Fibroblast of lung (primary cell): ENCODE results near the gene APP. TPM values are rescaled to one million over a fixed set of nuclear protein-coding genes. Genes with fewer than 3 reads are reported as not detected.

Experiments used
- DNase-seq, 2 donors: peaks; one replicate each; pipeline versions ENCODE4 v3.0.0 to v3.0.0-alpha.2; 2010; ENCODE audit warnings: low read depth in 2 of 2
- H2AFZ ChIP-seq: 2 replicates; pipeline ENCODE4 v1.5.1; 2012; ENCODE audit warnings: low read length, control low read depth, inconsistent platforms
- H3K27ac ChIP-seq: 2 replicates; pipeline ENCODE4 v1.5.1; 2011; ENCODE audit warnings: low read length, control low read depth; ENCODE audit not compliant: insufficient read depth
- H3K27me3 ChIP-seq: 2 replicates; pipeline ENCODE4 v1.5.1; 2011; ENCODE audit warnings: mild to moderate bottlenecking, low read length; ENCODE audit not compliant: control insufficient read depth, insufficient read depth
- H3K36me3 ChIP-seq: 2 replicates; pipeline ENCODE4 v1.5.1; 2011; ENCODE audit warnings: low read length; ENCODE audit not compliant: control insufficient read depth, insufficient read depth
- H3K4me1 ChIP-seq: 2 replicates; pipeline ENCODE4 v1.5.1; 2011; ENCODE audit warnings: low read length; ENCODE audit not compliant: control insufficient read depth, insufficient read depth; ENCODE audit errors: extremely low read depth
- H3K4me2 ChIP-seq: 2 replicates; pipeline ENCODE4 v1.5.1; 2011; ENCODE audit warnings: low read length, control low read depth; ENCODE audit not compliant: insufficient read depth; ENCODE audit errors: extremely low read depth
- H3K4me3 ChIP-seq, 4 experiments: fragments of 200-600 bp in 1 of 4; sonication (generic) in 1 of 4; replicated peaks in 1 of 4; 2 replicates each; pipeline ENCODE4 v1.5.1; 2011 to 2016; ENCODE audit warnings: low read length in 4 of 4, low read depth in 3 of 4, mild to moderate bottlenecking in 3 of 4, control low read depth in 2 of 4, inconsistent platforms in 1 of 4, mixed read lengths in 1 of 4; ENCODE audit not compliant: insufficient read depth in 1 of 4; ENCODE audit errors: control extremely low read depth in 1 of 4
- H3K79me2 ChIP-seq: 2 replicates; pipeline ENCODE4 v1.5.1; 2012; ENCODE audit warnings: mild to moderate bottlenecking, low read length, inconsistent platforms; ENCODE audit not compliant: control insufficient read depth, insufficient read depth
- H3K9ac ChIP-seq: 2 replicates; pipeline ENCODE4 v1.5.1; 2011; ENCODE audit warnings: mild to moderate bottlenecking, low read length, control low read depth; ENCODE audit not compliant: insufficient read depth
- H3K9me3 ChIP-seq: 2 replicates; pipeline ENCODE4 v1.5.1; 2012; ENCODE audit warnings: low read depth, low read length; ENCODE audit not compliant: control insufficient read depth, insufficient read depth
- H4K20me1 ChIP-seq: 2 replicates; pipeline ENCODE4 v1.5.1; 2011; ENCODE audit warnings: low read length; ENCODE audit not compliant: control insufficient read depth, insufficient read depth; ENCODE audit errors: extremely low read depth
- EZH2 ChIP-seq: IDR thresholded peaks from 2 replicates; pipeline ENCODE4 v1.5.1; 2012; ENCODE audit warnings: low read length, control low read depth, mild to moderate bottlenecking; ENCODE audit errors: missing control alignments
- polyA plus RNA-seq, 2 donors: library from polyadenylated mRNA; depleted of rRNA in 1 of 2; stranded (reverse) in 1 of 2; unstranded in 1 of 2; fragments of >200 nt; gene quantifications; 2 replicates each; pipeline ENCODE4 v1.2.1, GENCODE V29; 2011 to 2012; ENCODE audit warnings: missing spikeins in 1 of 2
- total RNA-seq: library from RNA; depleted of rRNA; stranded (reverse); fragments of >200 nt; gene quantifications from 2 replicates; pipeline ENCODE4 v1.2.1, GENCODE V29; 2014
- TF ChIP-seq, protein P1 (sequence below), 2 donors: IDR thresholded peaks in 1 of 2; conservative IDR thresholded peaks in 1 of 2; 1 replicate in 1 of 2; 2 replicates in 1 of 2; pipeline ENCODE4 v1.5.1; 2011 to 2012; ENCODE audit warnings: low read length in 2 of 2, control low read depth in 1 of 2, inconsistent platforms in 1 of 2, low read depth in 1 of 2, mild to moderate bottlenecking in 1 of 2

The APP gene
- total and polyA plus RNA-seq, 2 donors (not counting 1 experiment from before 2014, with no cell fraction given) = 633 to 1,088 TPM

DNA sequence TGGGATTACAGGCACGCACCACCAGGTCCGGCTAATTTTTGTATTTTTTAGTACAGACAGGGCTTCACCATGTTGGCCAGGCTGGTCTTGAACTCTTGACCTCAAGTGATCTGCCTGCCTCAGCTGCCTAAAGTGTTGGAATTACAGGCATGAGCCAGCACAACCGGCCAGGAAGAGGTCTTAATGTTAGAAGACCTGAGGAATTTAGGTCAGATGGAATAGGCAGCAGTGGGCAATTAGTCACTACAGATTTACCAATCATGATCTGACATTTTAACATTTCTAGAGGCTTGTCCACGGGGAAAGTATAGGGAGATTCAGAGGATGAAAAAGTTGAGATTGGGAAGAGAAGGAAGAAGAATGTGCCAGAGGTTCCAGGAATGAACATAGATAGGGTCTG is 8.9 kb upstream of the APP start:
- Histone ChIP-seq H3K36me3 (no peaks in the 10 kb centered on the region), H3K4me1 (no peaks in the 10 kb centered on the region), H3K79me2 (no peaks in the 10 kb centered on the region), H4K20me1 (no peaks in the 10 kb centered on the region), H3K9ac (no peak overlapping the region), H3K4me3 (no peak overlapping the region), H3K27ac (no peak overlapping the region), H3K9me3 (no peaks in the 10 kb centered on the region), H2AFZ (no peak overlapping the region), H3K4me2 (no peak overlapping the region), H3K27me3 (no peaks in the 10 kb centered on the region)
- DNase-seq = no peak
- TF ChIP-seq, protein P1, sequence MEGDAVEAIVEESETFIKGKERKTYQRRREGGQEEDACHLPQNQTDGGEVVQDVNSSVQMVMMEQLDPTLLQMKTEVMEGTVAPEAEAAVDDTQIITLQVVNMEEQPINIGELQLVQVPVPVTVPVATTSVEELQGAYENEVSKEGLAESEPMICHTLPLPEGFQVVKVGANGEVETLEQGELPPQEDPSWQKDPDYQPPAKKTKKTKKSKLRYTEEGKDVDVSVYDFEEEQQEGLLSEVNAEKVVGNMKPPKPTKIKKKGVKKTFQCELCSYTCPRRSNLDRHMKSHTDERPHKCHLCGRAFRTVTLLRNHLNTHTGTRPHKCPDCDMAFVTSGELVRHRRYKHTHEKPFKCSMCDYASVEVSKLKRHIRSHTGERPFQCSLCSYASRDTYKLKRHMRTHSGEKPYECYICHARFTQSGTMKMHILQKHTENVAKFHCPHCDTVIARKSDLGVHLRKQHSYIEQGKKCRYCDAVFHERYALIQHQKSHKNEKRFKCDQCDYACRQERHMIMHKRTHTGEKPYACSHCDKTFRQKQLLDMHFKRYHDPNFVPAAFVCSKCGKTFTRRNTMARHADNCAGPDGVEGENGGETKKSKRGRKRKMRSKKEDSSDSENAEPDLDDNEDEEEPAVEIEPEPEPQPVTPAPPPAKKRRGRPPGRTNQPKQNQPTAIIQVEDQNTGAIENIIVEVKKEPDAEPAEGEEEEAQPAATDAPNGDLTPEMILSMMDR (conservative IDR thresholded peaks at IDR 0.05 in 1 of 2, IDR thresholded peaks at IDR 0.05 in 1 of 2; ENCODE audit: low read depth in 1 of 2, low read length in 2 of 2) = no peak
- TF ChIP-seq EZH2 = no peak

DNA sequence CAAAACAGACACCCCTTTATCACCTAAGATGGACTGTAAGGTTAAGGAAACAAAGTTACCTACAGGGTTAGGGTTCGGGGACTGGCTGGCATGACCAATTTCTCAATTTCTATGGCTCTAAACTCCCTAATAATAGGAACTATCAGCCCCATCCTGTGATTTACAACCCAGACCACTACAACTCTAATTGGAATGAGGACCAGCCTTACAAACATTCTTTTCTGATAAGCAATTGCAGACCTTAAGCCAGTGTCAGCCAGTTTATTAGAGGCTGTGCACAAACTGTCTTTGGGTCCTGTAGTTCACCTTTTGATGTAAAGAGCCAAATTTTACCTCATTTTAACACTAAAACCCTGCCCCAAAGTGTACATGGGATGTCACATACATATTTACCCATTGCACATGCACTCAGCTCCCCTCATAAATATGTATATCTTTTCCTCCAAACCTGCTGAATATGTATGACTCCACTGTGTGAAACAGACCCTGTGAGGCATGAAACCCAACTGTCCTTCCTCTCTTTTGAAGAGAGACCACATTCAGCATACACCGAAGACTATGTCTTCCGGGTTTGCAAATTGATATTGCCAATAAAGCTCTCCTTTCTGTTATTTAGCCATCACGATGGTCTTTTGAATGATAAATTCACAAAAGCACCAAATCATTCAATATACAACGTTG is 7.3 kb upstream of the APP start:
- peak in 1 of 2 donors; percentile 44 for DNase-seq
- Histone ChIP-seq H3K4me1 (no peaks in the 10 kb centered on the region), H3K27ac (no peak overlapping the region), H3K4me3 (no peak overlapping the region), H3K79me2 (no peaks in the 10 kb centered on the region), H3K9me3 (no peaks in the 10 kb centered on the region), H4K20me1 (no peaks in the 10 kb centered on the region), H2AFZ (no peak overlapping the region), H3K27me3 (no peaks in the 10 kb centered on the region), H3K4me2 (no peak overlapping the region), H3K9ac (no peak overlapping the region), H3K36me3 (no peaks in the 10 kb centered on the region)
- TF ChIP-seq, protein P1 (conservative IDR thresholded peaks at IDR 0.05 in 1 of 2, IDR thresholded peaks at IDR 0.05 in 1 of 2; ENCODE audit: low read depth in 1 of 2, low read length in 2 of 2) = no peak
- no peak for TF ChIP-seq EZH2

DNA sequence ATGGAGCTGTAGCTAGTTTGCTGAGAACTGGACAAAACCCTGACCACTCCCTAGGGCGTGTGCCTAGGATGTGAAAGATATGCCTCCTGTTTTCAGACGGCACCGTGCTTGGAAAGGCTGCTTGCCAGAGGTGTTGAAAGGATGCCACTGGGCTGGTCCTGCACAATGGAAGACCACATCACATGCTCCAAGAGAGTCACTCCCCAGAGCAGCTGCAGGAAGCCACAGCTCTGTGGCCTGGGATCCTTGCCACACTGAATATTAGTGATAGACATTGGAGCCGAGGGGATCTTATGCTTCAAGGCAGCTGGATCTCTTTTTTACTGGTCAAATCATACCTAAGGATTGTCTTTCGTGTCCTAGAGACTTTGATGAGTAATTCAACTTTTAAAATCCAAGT is 6.6 kb upstream of the APP start:
- no peak overlapping the region for H3K4me3 ChIP-seq
- H3K4me2 ChIP-seq = no peak overlapping the region
- H3K79me2 ChIP-seq = no peaks in the 10 kb centered on the region
- TF ChIP-seq, protein P1 (conservative IDR thresholded peaks at IDR 0.05 in 1 of 2, IDR thresholded peaks at IDR 0.05 in 1 of 2; ENCODE audit: low read depth in 1 of 2, low read length in 2 of 2) = no peak
- no peak for TF ChIP-seq EZH2
- no peak overlapping the region for H3K9ac ChIP-seq
- no peaks in the 10 kb centered on the region for H4K20me1 ChIP-seq
- no peak overlapping the region for H3K27ac ChIP-seq
- no peak overlapping the region for H2AFZ ChIP-seq
- peak in 1 of 2 donors; percentile 62 for DNase-seq
- no peaks in the 10 kb centered on the region for H3K36me3 ChIP-seq
- H3K4me1 ChIP-seq = no peaks in the 10 kb centered on the region
- no peaks in the 10 kb centered on the region for H3K9me3 ChIP-seq
- no peaks in the 10 kb centered on the region for H3K27me3 ChIP-seq
